Activated gamma-delta T cell (primary cell): ENCODE data around the gene RPS10.

Source experiments
- DNase-seq: peaks from one replicate; lab custom pipeline; 2025; lab: John Stamatoyannopoulos, UW
- total RNA-seq, 2 donors: gene quantifications; one replicate each; lab custom pipeline; 2026; lab: John Stamatoyannopoulos, UW

Gene RPS10
- total RNA-seq: 10.2 to 12.6 reads per million in 2 donors

- peak; percentile 75 for DNase-seq
These were observed at the start of gene RPS10 for GRCh38 chr6:34425498-34426410. Gene RPS10, minus strand, starts transcription at chr6:34426069. Its CDS starts 848 bp downstream, at chr6:34425221.

GRCh38 chr6:34475238-34475682, 49.4 kb upstream of the RPS10 start:
- DNase-seq: no peak

- no peak for DNase-seq
These were observed 48.9 kb upstream of the RPS10 start for GRCh38 chr6:34474754-34475153.

- DNase-seq: no peak
These were observed 48.1 kb upstream of the RPS10 start for GRCh38 chr6:34473967-34474366.

GRCh38 chr6:34472425-34472824, 46.6 kb upstream of the RPS10 start:
- DNase-seq: no peak

- no peak for DNase-seq
These were observed 43.6 kb upstream of the RPS10 start for GRCh38 chr6:34469499-34469898.

- no peak for DNase-seq
These were observed 42.6 kb upstream of the RPS10 start for GRCh38 chr6:34468378-34468892.

GRCh38 chr6:34466242-34467185, 40.6 kb upstream of the RPS10 start:
- DNase-seq: no peak

GRCh38 chr6:34465531-34466241, 39.8 kb upstream of the RPS10 start, which contains the start of gene PACSIN1:
Gene PACSIN1, plus strand, starts transcription at chr6:34466076. Its CDS starts 60,230 bp downstream, at chr6:34526306.
- DNase-seq: no peak

- DNase-seq: no peak
These were observed 38.0 kb upstream of the RPS10 start for GRCh38 chr6:34463849-34464248.

- DNase-seq: no peak
These were observed 37.4 kb upstream of the RPS10 start for GRCh38 chr6:34463299-34463698.

GRCh38 chr6:34462551-34462971, 36.7 kb upstream of the RPS10 start:
- no peak for DNase-seq

GRCh38 chr6:34462010-34462409, 36.1 kb upstream of the RPS10 start:
- DNase-seq: no peak

- DNase-seq: no peak
These were observed 35.1 kb upstream of the RPS10 start for GRCh38 chr6:34460796-34461507.

GRCh38 chr6:34459899-34460593, 34.2 kb upstream of the RPS10 start:
- no peak for DNase-seq

- DNase-seq: no peak
These were observed 32.2 kb upstream of the RPS10 start for GRCh38 chr6:34457742-34458735.

GRCh38 chr6:34457382-34457741, 31.5 kb upstream of the RPS10 start:
- no peak for DNase-seq

GRCh38 chr6:34455831-34456230, 30.0 kb upstream of the RPS10 start:
- no peak for DNase-seq

- DNase-seq: no peak
These were observed 25.3 kb upstream of the RPS10 start for GRCh38 chr6:34451192-34451591.
